Testis (tissue), 3 donors: ENCODE results near the gene IDI2. TPM values are rescaled to one million over a fixed set of nuclear protein-coding genes. Genes with fewer than 3 reads are reported as not detected.
A peak's percentile ranks its signal among the peaks of the same experiment; 100 is the strongest.

Experiments
- DNase-seq: peaks from one replicate; pipeline ENCODE4 v3.0.0-alpha.2; 2019
- H3K27ac ChIP-seq, 2 donors: fragments of 200-600 bp; sonication (generic); one replicate each; pipeline ENCODE4 v1.5.1; 2019
- H3K27me3 ChIP-seq: fragments of 200-600 bp; sonication (generic); one replicate; pipeline ENCODE4 v1.5.1; 2019
- H3K36me3 ChIP-seq: fragments of 200-600 bp; sonication (generic); one replicate; pipeline ENCODE4 v1.5.1; 2017; ENCODE audit warnings: low read depth; ENCODE audit errors: missing control alignments
- H3K4me1 ChIP-seq: fragments of 200-600 bp; sonication (generic); one replicate; pipeline ENCODE4 v1.5.1; 2019
- H3K4me3 ChIP-seq, 2 donors: fragments of 200-600 bp; sonication (generic); one replicate each; pipeline ENCODE4 v1.5.1; 2017 to 2019
- H3K9me3 ChIP-seq: fragments of 200-600 bp; sonication (generic); one replicate; pipeline ENCODE4 v1.5.1; 2017
- CTCF ChIP-seq, 3 experiments: fragments of 450-650 bp in 2 of 3; fragments of 200-600 bp in 1 of 3; sonication (generic) in 1 of 3; IDR thresholded peaks; one replicate each; pipeline ENCODE4 v1.5.1; 2016 to 2019; ENCODE audit warnings: antibody characterized with exemption in 3 of 3, mild to moderate bottlenecking in 2 of 3, moderate library complexity in 1 of 3
- POLR2A ChIP-seq: fragments of 450-650 bp; IDR thresholded peaks from one replicate; pipeline ENCODE4 v1.6.1; 2017; ENCODE audit warnings: antibody characterized with exemption, mild to moderate bottlenecking, moderate library complexity
- WGBS, 2 donors: methylation state at CpG; one replicate each; pipeline ENCODE4 v1.1.5; 2018; 5-methylcytosine and 5-hydroxymethylcytosine counted together
- intact Hi-C: fragments of 100-400 bp; cut with DNase I; formaldehyde crosslinking; loops from one replicate; pipeline ENCODE4 v1.15.1; 2023; ENCODE audit warnings: low total_unique reads
- polyA plus RNA-seq: library from polyadenylated mRNA; stranded (reverse); fragments of 350-450 nt; fragmentation: Illumina TruSeq; extraction: RNeasy Lipid Tissue Mini Kit (QIAGEN cat#74804); gene quantifications from one replicate; pipeline ENCODE4 v1.2.3, GENCODE V29; 2014; ENCODE audit warnings: low read depth, low replicate concordance; ENCODE audit not compliant: insufficient read depth
- total RNA-seq, 2 donors: library from RNA; depleted of rRNA; stranded (reverse); fragments of >200 nt; gene quantifications; one replicate each; pipeline ENCODE4 v1.2.3, GENCODE V29; 2016

Gene IDI2
- total and polyA plus RNA-seq, 3 donors from 2014 or later = 0.79 to 1.1 TPM; not detected in 1

- H3K4me3 ChIP-seq = no peak overlapping the region
- TF ChIP-seq POLR2A (no peak), CTCF (IDR thresholded peaks at IDR 0.05) (no peak)
- no peak for DNase-seq
- no peaks in the 10 kb centered on the region for H3K4me1 ChIP-seq
- no peak overlapping the region for H3K27ac ChIP-seq
- intact Hi-C loops = no loop called here
- no peaks in the 10 kb centered on the region for H3K36me3 ChIP-seq
- WGBS, 2 donors = 95 to 98% methylated on average over 8 of the region's 8 CpGs
- H3K27me3 ChIP-seq = no peaks in the 10 kb centered on the region
- no peaks in the 10 kb centered on the region for H3K9me3 ChIP-seq
Measured at GRCh38 chr10:1059902-1060301, 34.2 kb upstream of the IDI2 start.

GRCh38 chr10:1058017-1058416 lies 32.4 kb upstream of the IDI2 start:
- H3K4me3 ChIP-seq = no peak overlapping the region
- WGBS, 2 donors = 32 to 41% methylated on average over 7 of the region's 7 CpGs

GRCh38 chr10:1057106-1057657 lies 31.5 kb upstream of the IDI2 start:
- intact Hi-C loops = no loop called here
- Histone ChIP-seq H3K4me1 (no peaks in the 10 kb centered on the region), H3K36me3 (no peaks in the 10 kb centered on the region), H3K27ac (peak overlapping the region; percentile 92 to 99), H3K4me3 (peak overlapping the region; percentile 97 to 98), H3K9me3 (no peaks in the 10 kb centered on the region), H3K27me3 (no peaks in the 10 kb centered on the region)
- TF ChIP-seq POLR2A (no peak), CTCF (IDR thresholded peaks at IDR 0.05) (no peak)
- whole genome bisulfite sequencing, 2 donors = 1 to 2% methylated on average over 26 of the region's 26 CpGs
- peak; percentile 29 for DNase-seq

More at GRCh38 chr10:1058017-1058416, 32.4 kb upstream of the IDI2 start:
- Histone ChIP-seq H3K9me3 (no peaks in the 10 kb centered on the region), H3K4me1 (no peaks in the 10 kb centered on the region), H3K27me3 (no peaks in the 10 kb centered on the region), H3K27ac (no peak overlapping the region), H3K36me3 (no peaks in the 10 kb centered on the region)
- DNase-seq = no peak
- intact Hi-C loops = no loop called here
- TF ChIP-seq CTCF (IDR thresholded peaks at IDR 0.05) (no peak), POLR2A (no peak)

- H3K27me3 ChIP-seq = no peaks in the 10 kb centered on the region
- H3K9me3 ChIP-seq = no peaks in the 10 kb centered on the region
- peak within 1 kb of the TSS; percentile 97 to 98 for H3K4me3 ChIP-seq
- no peak for TF ChIP-seq POLR2A
- no peak for TF ChIP-seq CTCF (IDR thresholded peaks at IDR 0.05)
- peak; percentile 93 for DNase-seq
- peak within 1 kb of the TSS; percentile 92 to 99 for H3K27ac ChIP-seq
- intact Hi-C loops = no loop called here
- H3K4me1 ChIP-seq = no peaks in the 10 kb centered on the region
- 0% methylated on average over 2 to 81 of the region's 87 CpGs for WGBS, 2 donors
- no peaks in the 10 kb centered on the region for H3K36me3 ChIP-seq
Measured at GRCh38 chr10:1056326-1057105, 30.9 kb upstream of the IDI2 start, which contains the start of gene WDR37. TSS of gene WDR37 (plus strand) at chr10:1056385. CDS start at chr10:1072156, 15,771 bp downstream.
